Heart left ventricle (tissue), 16 donors: Measurements from ENCODE around the gene ACKR2. TPM values are rescaled to one million over a fixed set of nuclear protein-coding genes. Genes with fewer than 3 reads are reported as not detected.
"Not testable (repeated sequence)": the region's sequence is repeated elsewhere in the genome, so short reads cannot be mapped to it uniquely, and the experiment has no call there.

Experiments
- ATAC-seq, 4 donors: fragments of 200-7000 bp; cut with Tn5 transposase; one replicate each; pipeline ENCODE4 v1.9.1; 2020 to 2022; ENCODE audit warnings: moderate library complexity in 4 of 4, mild to moderate bottlenecking in 3 of 4, moderate number of reproducible peaks in 1 of 4
- DNase-seq, 5 donors: peaks; one replicate each; pipeline ENCODE4 v3.0.0-alpha.2; 2020
- H3K27ac ChIP-seq, 12 donors: fragments of 200-600 bp; sonication (generic) in 4 of 12; one replicate each; pipeline versions ENCODE4 v1.5.0 to v1.8.0; 2016 to 2022; ENCODE audit warnings: mild to moderate bottlenecking in 2 of 12
- H3K27me3 ChIP-seq, 9 donors: fragments of 200-600 bp; sonication (generic) in 2 of 9; one replicate each; pipeline versions ENCODE4 v1.5.1 to v1.8.0; 2016 to 2022; ENCODE audit warnings: mild to moderate bottlenecking in 3 of 9
- H3K36me3 ChIP-seq, 9 donors: fragments of 200-600 bp; sonication (generic) in 2 of 9; one replicate each; pipeline versions ENCODE4 v1.5.0 to v1.8.0; 2018 to 2022; ENCODE audit warnings: mild to moderate bottlenecking in 2 of 9
- H3K4me1 ChIP-seq, 12 donors: fragments of 200-600 bp; sonication (generic) in 4 of 12; one replicate each; pipeline versions ENCODE4 v1.5.0 to v1.8.0; 2016 to 2022; ENCODE audit warnings: mild to moderate bottlenecking in 3 of 12
- H3K4me3 ChIP-seq, 12 donors: fragments of 200-600 bp; sonication (generic) in 4 of 12; one replicate each; pipeline versions ENCODE4 v1.5.0 to v1.8.0; 2017 to 2022; ENCODE audit warnings: mild to moderate bottlenecking in 9 of 12, moderate library complexity in 4 of 12
- H3K9me3 ChIP-seq, 12 donors: fragments of 200-600 bp; sonication (generic) in 4 of 12; one replicate each; pipeline versions ENCODE4 v1.5.0 to v1.8.0; 2016 to 2022; ENCODE audit warnings: mild to moderate bottlenecking in 1 of 12
- POLR2A ChIP-seq, 2 donors: fragments of 450-650 bp; IDR thresholded peaks; one replicate each; pipeline ENCODE4 v1.6.1; 2017; ENCODE audit warnings: antibody characterized with exemption in 2 of 2, mild to moderate bottlenecking in 2 of 2, moderate library complexity in 2 of 2
- WGBS, 4 donors: extraction: QIAGEN DNeasy Blood & Tissue Kit in 2 of 4; methylation state at CpG; one replicate each; pipeline versions ENCODE4 v1.1.5 to v1.1.7; 2013 to 2018; 5-methylcytosine and 5-hydroxymethylcytosine counted together
- intact Hi-C, 10 donors: fragments of 100-400 bp; cut with DNase I; formaldehyde crosslinking; loops; one replicate each; pipeline versions ENCODE4 v1.11.1 to v1.14.2; 2022
- polyA plus RNA-seq, 2 donors: library from polyadenylated mRNA; stranded (reverse); fragments of 200-250 nt; gene quantifications; one replicate each; pipeline ENCODE4 v1.2.3, GENCODE V29; 2013
- total RNA-seq, 9 donors: library from RNA; depleted of rRNA in 2 of 9; stranded (reverse); fragments of >200 nt in 2 of 9; fragmentation: NEBNext Ultra II Directional in 3 of 9; extraction: Animal tissue kit (Norgen Biotek cat#: 25700) in 3 of 9; gene quantifications; one replicate each; pipeline versions ENCODE4 v1.1.0 to v1.2.4, GENCODE V29; 2016 to 2023
- TF ChIP-seq, protein P1 (sequence below), 12 donors: fragments of 200-600 bp; sonication (generic) in 4 of 12; IDR thresholded peaks; one replicate each; pipeline versions ENCODE4 v1.5.0 to v1.8.0; 2018 to 2022; ENCODE audit warnings: antibody characterized with exemption in 12 of 12, mild to moderate bottlenecking in 5 of 12
- donor health status: ischemic (EF 13 %, LVEDD 7.1; RV severe dilation, severe dysfunction).
- donor health status: healthy with polysubstance abuse.
- donor health status: DM: no; HTN: yes; CAD: no.
- donor health status: DM: no; HTN: no; CAD: no.
- donor health status: ischemic (EF 25% LVEDD 6.9; RV normal size, moderate dysfunction).
- donor health status: ischemic (EF 25% LVEDD 5.7; RV mildly dilated, moderate dysfunction).
- donor health status: healthy.
- donor health status: DM: yes; HTN: yes; CAD: no.
- donor health status: ischemic (EF 35%, LVEDD 5.7; RV mildly dilated, moderate dysfunction).
- donor health status: nonischemic (EF 11% LVEDD 7.7; RV severe dilation, severe dysfunction).
- donor health status: DM: yes; HTN: yes; CAD: no.
- donor health status: PGD.
- donor health status: ischemic (EF 29% LVEDD 5.4; RV normal size, mild dysfunction).
- donor health status: nonischemic (EF 23%, LVEDD 6.1; RV moderate dilation, normal function).

ACKR2 gene
- total and polyA plus RNA-seq, 11 donors, result 0.22 to 3.1 (median 0.65) TPM

DNA sequence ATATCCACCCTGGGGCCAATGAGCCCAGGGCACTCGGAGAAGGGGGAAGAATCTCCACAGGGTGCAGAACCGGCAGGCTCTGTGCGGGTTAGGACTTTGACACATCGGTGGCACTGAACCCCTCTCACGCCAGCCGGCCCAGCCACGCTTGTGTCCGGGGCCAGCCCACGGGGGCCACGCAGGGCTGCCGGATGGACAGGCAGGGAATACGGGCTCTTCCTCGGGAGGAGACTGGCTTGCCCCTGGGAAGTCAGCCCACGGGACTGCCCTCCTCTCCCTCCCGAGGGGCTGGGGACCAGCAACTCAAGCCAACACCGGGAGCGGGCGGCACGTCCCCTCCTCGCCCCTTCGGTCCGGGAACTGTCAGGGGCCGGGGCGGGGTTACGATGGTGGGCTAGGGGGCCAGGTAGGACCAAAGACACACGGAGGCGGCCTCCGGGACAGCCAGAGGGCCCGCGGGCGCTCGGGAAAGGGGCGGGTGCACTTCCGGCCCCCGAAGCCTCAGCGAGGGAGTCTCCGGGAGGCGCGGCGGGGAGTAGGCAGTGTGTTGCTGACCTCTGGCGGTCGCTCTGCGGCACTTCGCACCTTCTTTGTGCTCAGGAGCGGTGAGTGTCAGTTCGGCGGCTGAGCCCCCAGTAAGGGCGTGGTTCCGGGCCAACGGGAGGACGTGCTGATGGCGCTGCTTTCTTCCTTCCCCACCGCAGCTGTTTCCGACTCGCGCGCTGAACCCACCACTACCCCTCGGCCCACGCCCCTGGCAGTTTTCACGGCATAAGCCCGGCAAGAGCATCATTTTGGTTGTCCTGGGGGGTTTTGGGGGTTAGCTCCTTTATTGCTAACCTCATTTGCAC is 71.6 kb downstream of the ACKR2 start:
- Histone ChIP-seq H3K4me1 (peaks cover 0 to 11% (median 6%) of the 10 kb centered on the region in 12 donors), H3K27ac (peak overlapping the region in 9 of 12 donors; percentile 33 to 82 (median 58)), H3K9me3 (no peaks in the 10 kb centered on the region), H3K4me3 (peak overlapping the region; percentile 44 to 76 (median 66)), H3K27me3 (peaks cover 0 to 10% (median 0%) of the 10 kb centered on the region in 9 donors), H3K36me3 (no peaks in the 10 kb centered on the region)
- WGBS, 4 donors, result 2 to 7% (median 3%) methylated on average over 38 to 61 of the region's 61 CpGs
- DNase-seq, result peak; percentile 80 to 94 (median 86)
- ATAC-seq, result peak; percentile 94 to 99 (median 98)
- TF ChIP-seq POLR2A (IDR thresholded peaks at IDR 0.05), result peak in 1 of 2 donors; percentile 25
- TF ChIP-seq, protein P1, sequence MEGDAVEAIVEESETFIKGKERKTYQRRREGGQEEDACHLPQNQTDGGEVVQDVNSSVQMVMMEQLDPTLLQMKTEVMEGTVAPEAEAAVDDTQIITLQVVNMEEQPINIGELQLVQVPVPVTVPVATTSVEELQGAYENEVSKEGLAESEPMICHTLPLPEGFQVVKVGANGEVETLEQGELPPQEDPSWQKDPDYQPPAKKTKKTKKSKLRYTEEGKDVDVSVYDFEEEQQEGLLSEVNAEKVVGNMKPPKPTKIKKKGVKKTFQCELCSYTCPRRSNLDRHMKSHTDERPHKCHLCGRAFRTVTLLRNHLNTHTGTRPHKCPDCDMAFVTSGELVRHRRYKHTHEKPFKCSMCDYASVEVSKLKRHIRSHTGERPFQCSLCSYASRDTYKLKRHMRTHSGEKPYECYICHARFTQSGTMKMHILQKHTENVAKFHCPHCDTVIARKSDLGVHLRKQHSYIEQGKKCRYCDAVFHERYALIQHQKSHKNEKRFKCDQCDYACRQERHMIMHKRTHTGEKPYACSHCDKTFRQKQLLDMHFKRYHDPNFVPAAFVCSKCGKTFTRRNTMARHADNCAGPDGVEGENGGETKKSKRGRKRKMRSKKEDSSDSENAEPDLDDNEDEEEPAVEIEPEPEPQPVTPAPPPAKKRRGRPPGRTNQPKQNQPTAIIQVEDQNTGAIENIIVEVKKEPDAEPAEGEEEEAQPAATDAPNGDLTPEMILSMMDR (IDR thresholded peaks at IDR 0.05), result peak; percentile 82 to 97 (median 94)
- intact Hi-C loops, result loop anchor here (1.0 to 10.0 kb wide), 10 partner anchors 42 to 306 kb away; no protein-coding TSS in a partner anchor

DNA sequence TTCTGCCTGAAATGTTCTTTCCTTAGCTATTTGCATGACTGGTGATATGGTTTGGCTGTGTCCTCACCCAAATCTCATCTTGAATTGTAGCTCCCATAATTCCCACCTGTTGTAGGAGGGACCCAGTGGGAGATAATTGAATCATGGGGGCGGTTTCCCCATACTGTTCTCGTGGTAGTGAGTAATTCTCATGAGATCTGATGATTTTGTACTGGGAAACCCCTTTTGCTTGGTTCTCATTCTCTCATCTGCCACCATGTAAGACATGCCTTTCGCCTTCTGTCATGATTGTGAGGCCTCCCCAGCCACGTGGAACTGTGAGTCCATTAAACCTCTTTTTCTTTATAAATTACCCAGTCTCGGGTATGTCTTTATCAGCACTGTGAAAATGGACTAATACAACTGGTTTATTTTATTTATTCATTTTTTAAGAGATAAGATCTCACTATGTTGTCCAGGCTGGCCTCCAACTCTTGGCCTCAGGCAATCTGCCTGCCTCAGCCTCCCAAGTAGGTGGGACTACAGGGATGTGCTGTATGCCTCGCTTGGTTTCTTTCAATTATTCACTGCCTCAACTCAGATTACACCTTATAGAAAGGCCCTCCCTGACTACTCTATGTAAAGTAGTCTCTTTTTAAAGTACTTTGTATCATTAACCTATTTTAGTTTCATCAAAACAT is 74.1 kb downstream of the ACKR2 start:
- H3K27ac ChIP-seq, H3K27me3 ChIP-seq, ATAC-seq, H3K36me3 ChIP-seq, H3K4me3 ChIP-seq, H3K9me3 ChIP-seq, DNase-seq: not testable (repeated sequence)
- intact Hi-C loops, result loop anchor here in 5 of 10 donors (2.0 to 10.0 kb wide), 5 partner anchors 46 to 309 kb away; no protein-coding TSS in a partner anchor
- 75 to 87% (median 83%) methylated on average over 6 of the region's 6 CpGs for WGBS, 4 donors
- H3K4me1 ChIP-seq, result peaks cover 0 to 11% (median 6%) of the 10 kb centered on the region in 12 donors

DNA sequence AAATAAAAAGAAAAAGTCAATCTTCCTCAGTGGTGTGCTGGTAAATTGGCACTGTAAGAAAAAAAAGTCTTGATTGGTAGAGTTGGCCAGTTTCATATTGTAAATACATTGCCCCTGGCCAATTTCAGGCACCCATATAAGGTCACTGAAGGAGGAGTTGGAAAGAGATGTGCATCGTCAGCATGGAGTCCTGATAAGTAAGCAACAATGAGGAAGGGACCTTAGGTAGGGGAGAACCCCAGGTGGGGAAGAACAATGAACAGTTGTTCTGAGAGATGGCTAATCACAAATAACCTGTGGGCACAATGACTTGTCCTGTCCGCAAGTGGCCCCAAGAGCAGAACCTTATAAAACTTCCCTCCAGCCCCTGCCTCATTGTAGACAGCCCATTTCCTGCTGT is 75.1 kb downstream of the ACKR2 start:
- TF ChIP-seq POLR2A (IDR thresholded peaks at IDR 0.05), result no peak
- TF ChIP-seq, protein P1 (IDR thresholded peaks at IDR 0.05), result no peak
- intact Hi-C loops, result loop anchor here in 4 of 10 donors (5.0 to 10.0 kb wide), 4 partner anchors 47 to 310 kb away; no protein-coding TSS in a partner anchor
- Histone ChIP-seq H3K36me3 (no peaks in the 10 kb centered on the region), H3K27ac (no peak overlapping the region), H3K4me3 (no peak overlapping the region), H3K27me3 (peaks cover 0 to 10% (median 0%) of the 10 kb centered on the region in 9 donors), H3K4me1 (peaks cover 0 to 11% (median 6%) of the 10 kb centered on the region in 12 donors), H3K9me3 (no peaks in the 10 kb centered on the region)
- no peak for ATAC-seq
- no peak for DNase-seq
- WGBS, 4 donors, result 77 to 84% (median 81%) methylated on average over 2 of the region's 2 CpGs

DNA sequence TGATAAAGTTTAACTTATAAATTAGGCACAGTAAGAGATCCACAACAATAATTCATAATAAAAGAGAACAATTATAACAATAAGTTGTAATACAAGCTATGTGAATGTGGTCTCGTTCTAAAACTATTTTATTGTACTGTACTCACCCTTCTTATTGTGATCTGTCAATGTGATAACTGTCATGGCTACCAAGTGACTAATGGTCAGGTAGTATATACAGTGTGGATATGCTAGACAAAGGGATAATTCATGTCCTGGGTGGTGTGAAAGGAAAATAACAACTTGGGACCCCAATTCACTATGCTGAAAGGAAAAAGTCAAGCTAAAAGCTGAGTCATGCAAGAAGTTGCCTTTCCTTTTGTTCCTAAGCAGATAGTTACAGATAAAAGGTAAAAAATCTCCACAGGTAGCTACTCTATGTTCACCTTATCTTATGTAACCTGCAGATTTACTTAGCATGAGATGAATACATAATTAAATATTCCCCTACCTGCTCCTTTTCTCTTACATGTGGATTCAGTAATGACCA is 77.1 kb downstream of the ACKR2 start:
- intact Hi-C loops, result loop anchor here in 1 of 10 donors (10.0 kb wide), 1 partner anchor 312 kb away; no protein-coding TSS in a partner anchor
- no peak for TF ChIP-seq POLR2A (IDR thresholded peaks at IDR 0.05)
- TF ChIP-seq, protein P1 (IDR thresholded peaks at IDR 0.05), result no peak
- 77 to 93% (median 85%) methylated on average over 1 of the region's 1 CpG for WGBS, 4 donors

More for the DNA sequence above, 77.1 kb downstream of the ACKR2 start:
- Histone ChIP-seq H3K36me3 (no peaks in the 10 kb centered on the region), H3K4me1 (peaks cover 0 to 3% (median 1%) of the 10 kb centered on the region in 12 donors), H3K9me3 (no peaks in the 10 kb centered on the region), H3K4me3 (no peak overlapping the region), H3K27me3 (peaks cover 0 to 10% (median 0%) of the 10 kb centered on the region in 9 donors), H3K27ac (no peak overlapping the region)
- no peak for ATAC-seq
- no peak for DNase-seq
